CD4-positive, alpha-beta T cell treated with Interleukin-15 for 4 hours (primary cell): ENCODE measurements around the gene TMBIM6.
"Not testable (repeated sequence)": the region's sequence is repeated elsewhere in the genome, so short reads cannot be mapped to it uniquely, and the experiment has no call there.

Experiments used
- DNase-seq: peaks from one replicate; pipeline ENCODE4 v3.0.0-alpha.2; 2020; ENCODE audit warnings: low spot score

The TMBIM6 gene

GRCh38 chr12:49777341-49777740 lies 36.0 kb downstream of the TMBIM6 start:
- DNase-seq = no peak

- DNase-seq = peak; percentile 70
Observed at GRCh38 chr12:49777800-49778748, 36.7 kb downstream of the TMBIM6 start.

- no peak for DNase-seq
Observed at GRCh38 chr12:49779581-49779980, 38.2 kb downstream of the TMBIM6 start.

GRCh38 chr12:49780914-49781313 lies 39.6 kb downstream of the TMBIM6 start:
- not testable (repeated sequence) for DNase-seq

- DNase-seq = no peak
Observed at GRCh38 chr12:49783917-49784676, 42.7 kb downstream of the TMBIM6 start.

GRCh38 chr12:49784756-49785409 lies 43.5 kb downstream of the TMBIM6 start:
- no peak for DNase-seq

GRCh38 chr12:49787672-49788071 lies 46.3 kb downstream of the TMBIM6 start:
- no peak for DNase-seq

- DNase-seq = no peak
Observed at GRCh38 chr12:49789992-49790391, 48.6 kb downstream of the TMBIM6 start.

GRCh38 chr12:49790741-49791555 lies 49.6 kb downstream of the TMBIM6 start:
- DNase-seq = no peak

- DNase-seq = no peak
Observed at GRCh38 chr12:49791700-49792099, 50.3 kb downstream of the TMBIM6 start.

GRCh38 chr12:49792181-49792970 lies 51.0 kb downstream of the TMBIM6 start:
- no peak for DNase-seq

GRCh38 chr12:49792976-49793580 lies 51.7 kb downstream of the TMBIM6 start:
- DNase-seq = no peak

- no peak for DNase-seq
Observed at GRCh38 chr12:49793620-49794019, 52.3 kb downstream of the TMBIM6 start.

GRCh38 chr12:49794021-49794420 lies 52.7 kb downstream of the TMBIM6 start:
- no peak for DNase-seq

GRCh38 chr12:49794811-49795653 lies 53.7 kb downstream of the TMBIM6 start:
- DNase-seq = no peak

- DNase-seq = no peak
Observed at GRCh38 chr12:49795654-49796105, 54.3 kb downstream of the TMBIM6 start.

GRCh38 chr12:49796155-49796554 lies 54.8 kb downstream of the TMBIM6 start:
- no peak for DNase-seq

- no peak for DNase-seq
Observed at GRCh38 chr12:49796606-49797448, 55.5 kb downstream of the TMBIM6 start.

GRCh38 chr12:49797449-49797776 lies 56.1 kb downstream of the TMBIM6 start:
- DNase-seq = no peak
